Measurements from ENCODE around the gene ITM2C. TPM values are rescaled to one million over a fixed set of nuclear protein-coding genes. Genes with fewer than 3 reads are reported as not detected.

ITM2C gene
- total and polyA plus RNA-seq, 9 donors, result 52.3 to 96.2 (median 67.8) TPM

- no peak for DNase-seq
- 97% methylated on average over 14 of the region's 14 CpGs for WGBS, 3 donors
- peaks cover 0 to 6% of the 10 kb centered on the region in 2 donors for H3K9me3 ChIP-seq
- no peaks in the 10 kb centered on the region for H3K36me3 ChIP-seq
- no peaks in the 10 kb centered on the region for H3K27me3 ChIP-seq
- intact Hi-C loops (cut with DNase I), result loop anchor here in 3 of 4 donors (5.0 kb wide), 1 partner anchor 158 kb away; no protein-coding TSS in a partner anchor
- H3K27ac ChIP-seq, result no peak overlapping the region
- no peak overlapping the region for H3K4me3 ChIP-seq
- TF ChIP-seq POLR2A (IDR thresholded peaks at IDR 0.05), result no peak
- TF ChIP-seq, protein P1, sequence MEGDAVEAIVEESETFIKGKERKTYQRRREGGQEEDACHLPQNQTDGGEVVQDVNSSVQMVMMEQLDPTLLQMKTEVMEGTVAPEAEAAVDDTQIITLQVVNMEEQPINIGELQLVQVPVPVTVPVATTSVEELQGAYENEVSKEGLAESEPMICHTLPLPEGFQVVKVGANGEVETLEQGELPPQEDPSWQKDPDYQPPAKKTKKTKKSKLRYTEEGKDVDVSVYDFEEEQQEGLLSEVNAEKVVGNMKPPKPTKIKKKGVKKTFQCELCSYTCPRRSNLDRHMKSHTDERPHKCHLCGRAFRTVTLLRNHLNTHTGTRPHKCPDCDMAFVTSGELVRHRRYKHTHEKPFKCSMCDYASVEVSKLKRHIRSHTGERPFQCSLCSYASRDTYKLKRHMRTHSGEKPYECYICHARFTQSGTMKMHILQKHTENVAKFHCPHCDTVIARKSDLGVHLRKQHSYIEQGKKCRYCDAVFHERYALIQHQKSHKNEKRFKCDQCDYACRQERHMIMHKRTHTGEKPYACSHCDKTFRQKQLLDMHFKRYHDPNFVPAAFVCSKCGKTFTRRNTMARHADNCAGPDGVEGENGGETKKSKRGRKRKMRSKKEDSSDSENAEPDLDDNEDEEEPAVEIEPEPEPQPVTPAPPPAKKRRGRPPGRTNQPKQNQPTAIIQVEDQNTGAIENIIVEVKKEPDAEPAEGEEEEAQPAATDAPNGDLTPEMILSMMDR (IDR thresholded peaks at IDR 0.05), result no peak
- no peak for TF ChIP-seq EP300 (IDR thresholded peaks at IDR 0.05)
- H3K4me1 ChIP-seq (ENCODE audit: insufficient read depth), result no peaks in the 10 kb centered on the region
Measured at GRCh38 chr2:230829293-230829692, 35.4 kb upstream of the ITM2C start.

DNA sequence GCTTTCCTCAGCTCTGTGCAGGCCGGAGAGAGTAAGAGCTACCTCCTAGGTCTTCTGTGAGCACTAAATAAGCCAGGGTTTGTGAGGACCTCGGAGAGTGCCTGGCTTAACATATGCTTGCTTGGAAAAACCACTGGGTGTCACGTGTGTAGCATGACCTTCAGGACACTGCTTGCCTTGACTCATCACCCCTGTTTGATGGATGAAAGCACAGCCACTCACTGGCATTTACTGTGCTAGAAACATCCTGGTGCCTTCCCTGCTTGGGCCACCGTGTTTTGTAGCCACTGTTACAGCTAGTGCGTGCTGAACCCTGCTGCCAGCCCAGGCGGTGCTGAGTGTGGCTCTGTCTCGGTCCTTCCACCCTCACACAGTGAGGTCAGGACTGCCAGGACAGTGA is 34.8 kb upstream of the ITM2C start:
- intact Hi-C loops (cut with DNase I), result loop anchor here in 3 of 4 donors (5.0 kb wide), 1 partner anchor 157 kb away; no protein-coding TSS in a partner anchor
- Histone ChIP-seq H3K4me3 (no peak overlapping the region), H3K9me3 (peaks cover 0 to 6% of the 10 kb centered on the region in 2 donors), H3K36me3 (no peaks in the 10 kb centered on the region), H3K27me3 (no peaks in the 10 kb centered on the region), H3K27ac (no peak overlapping the region), H3K4me1 (ENCODE audit: insufficient read depth) (no peaks in the 10 kb centered on the region)
- DNase-seq, result no peak
- TF ChIP-seq EP300 (IDR thresholded peaks at IDR 0.05), result no peak
- no peak for TF ChIP-seq POLR2A (IDR thresholded peaks at IDR 0.05)
- TF ChIP-seq, protein P1 (IDR thresholded peaks at IDR 0.05), result no peak
- WGBS, 3 donors, result 91 to 94% (median 92%) methylated on average over 7 of the region's 7 CpGs

DNA sequence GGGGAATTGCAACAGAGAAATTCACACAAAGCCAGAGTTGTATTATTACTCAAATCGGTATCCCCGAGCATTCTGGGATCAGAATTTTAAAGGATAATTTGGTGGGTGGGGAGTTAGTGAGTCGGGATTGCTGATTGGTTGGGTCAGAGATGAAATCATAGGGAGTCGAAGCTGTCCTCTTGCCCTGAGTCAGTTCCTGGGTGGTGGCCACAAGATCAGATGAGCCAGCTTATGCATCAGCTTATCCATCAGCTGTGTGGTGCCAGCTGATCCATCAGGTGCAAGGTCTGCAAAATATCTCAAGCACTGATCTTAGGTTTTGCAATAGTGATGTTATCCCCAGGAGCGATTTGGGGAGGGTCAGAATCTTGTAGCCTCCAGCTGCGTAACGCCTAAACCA is 34.3 kb upstream of the ITM2C start:
- Histone ChIP-seq H3K27ac (no peak overlapping the region), H3K9me3 (peaks cover 0 to 6% of the 10 kb centered on the region in 2 donors)
- WGBS, 3 donors, result 89 to 92% (median 92%) methylated on average over 7 of the region's 7 CpGs

GRCh38 chr2:230840301-230840700 is 24.4 kb upstream of the ITM2C start:
- WGBS, 3 donors, result 26 to 33% (median 31%) methylated on average over 2 of the region's 2 CpGs
- Histone ChIP-seq H3K27me3 (no peaks in the 10 kb centered on the region), H3K4me3 (no peak overlapping the region), H3K4me1 (ENCODE audit: insufficient read depth) (no peaks in the 10 kb centered on the region), H3K9me3 (no peaks in the 10 kb centered on the region), H3K27ac (no peak overlapping the region), H3K36me3 (no peaks in the 10 kb centered on the region)
- intact Hi-C loops (cut with DNase I), result no loop called here
- DNase-seq, result no peak
- no peak for TF ChIP-seq EP300 (IDR thresholded peaks at IDR 0.05)

More for the DNA sequence above, 34.3 kb upstream of the ITM2C start:
- no peaks in the 10 kb centered on the region for H3K36me3 ChIP-seq
- intact Hi-C loops (cut with DNase I), result no loop called here
- no peaks in the 10 kb centered on the region for H3K27me3 ChIP-seq
- DNase-seq, result no peak
- H3K4me3 ChIP-seq, result no peak overlapping the region
- TF ChIP-seq POLR2A (IDR thresholded peaks at IDR 0.05), result no peak
- no peak for TF ChIP-seq EP300 (IDR thresholded peaks at IDR 0.05)
- TF ChIP-seq, protein P1 (IDR thresholded peaks at IDR 0.05), result no peak
- no peaks in the 10 kb centered on the region for H3K4me1 ChIP-seq (ENCODE audit: insufficient read depth)

GRCh38 chr2:230842473-230842872 is 22.3 kb upstream of the ITM2C start:
- WGBS, 3 donors, result 36 to 59% (median 56%) methylated on average over 6 of the region's 6 CpGs
- Histone ChIP-seq H3K36me3 (no peaks in the 10 kb centered on the region), H3K4me3 (no peak overlapping the region), H3K27me3 (no peaks in the 10 kb centered on the region), H3K27ac (no peak overlapping the region), H3K4me1 (ENCODE audit: insufficient read depth) (no peaks in the 10 kb centered on the region), H3K9me3 (peaks cover 0 to 2% of the 10 kb centered on the region in 2 donors)
- no peak for DNase-seq
- TF ChIP-seq EP300 (IDR thresholded peaks at IDR 0.05), result no peak
- TF ChIP-seq, protein P1 (IDR thresholded peaks at IDR 0.05), result no peak
- no peak for TF ChIP-seq POLR2A (IDR thresholded peaks at IDR 0.05)
- intact Hi-C loops (cut with DNase I), result no loop called here

All from ovary (tissue), 9 donors.